GM23338 (cell line): ENCODE data around the gene FNDC8. TPM values are rescaled to one million over a fixed set of nuclear protein-coding genes. Genes with fewer than 3 reads are reported as not detected.
A peak's percentile ranks its signal among the peaks of the same experiment; 100 is the strongest.

ENCODE experiments used
- ATAC-seq: fragments of 200-7000 bp; cut with Tn5 transposase; 3 replicates; pipeline ENCODE4 v1.9.1; 2020
- DNase-seq: peaks from one replicate; pipeline ENCODE4 v3.0.0-alpha.2; 2015; ENCODE audit warnings: low spot score
- H2AFZ ChIP-seq: fragments of 200-600 bp; sonication (generic); 2 replicates; pipeline ENCODE4 v1.8.0; 2016; ENCODE audit warnings: antibody characterized with exemption, mild to moderate bottlenecking, moderate library complexity
- H3F3A ChIP-seq: fragments of 200-600 bp; sonication (generic); replicated peaks from 2 replicates; pipeline ENCODE4 v1.8.0; 2017; ENCODE audit warnings: antibody characterized with exemption, mixed run types, low read depth
- H3K27ac ChIP-seq: fragments of 200-600 bp; sonication (generic); 2 replicates; pipeline ENCODE4 v1.6.1; 2016; ENCODE audit warnings: low read depth
- H3K27me3 ChIP-seq: fragments of 200-600 bp; sonication (generic); 2 replicates; pipeline ENCODE4 v1.8.0; 2016; ENCODE audit warnings: mild to moderate bottlenecking, mixed run types, moderate library complexity; ENCODE audit not compliant: insufficient read depth
- H3K36me3 ChIP-seq: fragments of 200-600 bp; sonication (generic); 2 replicates; pipeline ENCODE4 v1.8.0; 2016; ENCODE audit warnings: mild to moderate bottlenecking; ENCODE audit not compliant: insufficient read depth
- H3K4me1 ChIP-seq: fragments of 200-600 bp; sonication (generic); 2 replicates; pipeline ENCODE4 v1.8.0; 2016; ENCODE audit warnings: mild to moderate bottlenecking, moderate library complexity; ENCODE audit not compliant: insufficient read depth
- H3K4me2 ChIP-seq: fragments of 200-600 bp; sonication (generic); 2 replicates; pipeline ENCODE4 v1.7.1; 2017; ENCODE audit warnings: mixed run types
- H3K4me3 ChIP-seq: fragments of 200-600 bp; sonication (generic); 2 replicates; pipeline ENCODE4 v1.6.1; 2016; ENCODE audit warnings: mixed run types
- H3K79me2 ChIP-seq: fragments of 200-600 bp; sonication (generic); replicated peaks from 2 replicates; pipeline ENCODE4 v1.8.0; 2017; ENCODE audit warnings: mild to moderate bottlenecking; ENCODE audit not compliant: insufficient read depth
- H3K9me2 ChIP-seq: fragments of 200-600 bp; sonication (generic); 2 replicates; pipeline ENCODE4 v1.8.0; 2017; ENCODE audit not compliant: insufficient read depth
- H4K20me1 ChIP-seq: fragments of 200-600 bp; sonication (generic); replicated peaks from 2 replicates; pipeline ENCODE4 v1.8.0; 2017; ENCODE audit warnings: mild to moderate bottlenecking; ENCODE audit not compliant: insufficient read depth
- H3K27ac Mint-ChIP-seq: 2 replicates; pipeline ENCODE4 v1.8.0; 2020; ENCODE audit warnings: inconsistent platforms, mild to moderate bottlenecking, moderate library complexity, mixed read lengths
- H3K27me3 Mint-ChIP-seq: 3 replicates; pipeline ENCODE4 v1.8.0; 2022; ENCODE audit warnings: low read depth, mild to moderate bottlenecking, moderate library complexity, mixed read lengths, inconsistent platforms; ENCODE audit not compliant: insufficient read depth, poor library complexity
- H3K36me3 Mint-ChIP-seq: 3 replicates; pipeline ENCODE4 v1.8.0; 2021; ENCODE audit warnings: low read depth, mild to moderate bottlenecking, inconsistent platforms, moderate library complexity, mixed read lengths
- H3K4me1 Mint-ChIP-seq: 3 replicates; pipeline ENCODE4 v1.8.0; 2020; ENCODE audit warnings: mild to moderate bottlenecking, inconsistent platforms, mixed read lengths
- H3K4me3 Mint-ChIP-seq: 3 replicates; pipeline ENCODE4 v1.8.0; 2021; ENCODE audit warnings: moderate library complexity, mild to moderate bottlenecking, inconsistent platforms, mixed read lengths
- H3K9me3 Mint-ChIP-seq: 3 replicates; pipeline ENCODE4 v1.8.0; 2020; ENCODE audit warnings: moderate library complexity, mild to moderate bottlenecking, inconsistent platforms, mixed read lengths
- CREB1 ChIP-seq: fragments of 250-450 bp; sonication (Bioruptor Pico); IDR thresholded peaks from 2 replicates; pipeline ENCODE4 v1.5.0; 2020; ENCODE audit warnings: low read depth, mild to moderate bottlenecking, moderate library complexity
- EZH2phosphoT487 ChIP-seq: fragments of 200-600 bp; sonication (generic); IDR thresholded peaks from one replicate; pipeline ENCODE4 v1.8.1; 2018; ENCODE audit warnings: antibody characterized with exemption; ENCODE audit not compliant: unreplicated experiment
- JUNB ChIP-seq: IDR thresholded peaks from one replicate; pipeline ENCODE4 v1.6.1; 2016; ENCODE audit warnings: antibody characterized with exemption; ENCODE audit not compliant: unreplicated experiment
- POLR2AphosphoS5 ChIP-seq: IDR thresholded peaks from 2 replicates; pipeline ENCODE4 v1.6.1; 2016; ENCODE audit warnings: antibody characterized with exemption, low read depth
- ZNF114 ChIP-seq: fragments of 250-450 bp; sonication (Bioruptor Pico); IDR thresholded peaks from 2 replicates; pipeline ENCODE4 v1.5.0; 2020; ENCODE audit warnings: mild to moderate bottlenecking, moderate library complexity
- ZNF331 ChIP-seq: fragments of 250-450 bp; sonication (Bioruptor Pico); IDR thresholded peaks from 2 replicates; pipeline ENCODE4 v1.5.0; 2020; ENCODE audit warnings: low read depth, mild to moderate bottlenecking, moderate library complexity
- polyA plus RNA-seq: library from polyadenylated mRNA; unstranded; fragments of >200 nt; fragmentation: Nextera tagmentation; extraction: Ambion mirVana; gene quantifications from 2 replicates; pipeline ENCODE4 v1.2.1, GENCODE V29; 2016
- total RNA-seq: library from RNA; depleted of rRNA; stranded (reverse); fragments of >200 nt; shearing (Covaris generic); gene quantifications from 2 replicates; pipeline ENCODE4 v1.2.3, GENCODE V29; 2014
- TF ChIP-seq, protein P1 (sequence below), 2 experiments: fragments of 200-600 bp in 1 of 2; sonication (generic) in 1 of 2; conservative IDR thresholded peaks; 2 replicates each; pipeline versions ENCODE4 v1.5.1 to v1.6.1; 2016 to 2017; ENCODE audit warnings: antibody characterized with exemption in 2 of 2, low read depth in 2 of 2, mild to moderate bottlenecking in 2 of 2, moderate library complexity in 1 of 2
- TF ChIP-seq, protein P2 (sequence below): IDR thresholded peaks from 2 replicates; pipeline ENCODE4 v1.6.1; 2016; ENCODE audit warnings: antibody characterized with exemption
- TF ChIP-seq, protein P3 (sequence below): fragments of 250-450 bp; sonication (Bioruptor Pico); IDR thresholded peaks from 2 replicates; pipeline ENCODE4 v1.5.0; 2020; ENCODE audit warnings: mild to moderate bottlenecking, moderate library complexity

FNDC8 gene
- total and polyA plus RNA-seq, 2 experiments from 2014 or later = not detected

DNA sequence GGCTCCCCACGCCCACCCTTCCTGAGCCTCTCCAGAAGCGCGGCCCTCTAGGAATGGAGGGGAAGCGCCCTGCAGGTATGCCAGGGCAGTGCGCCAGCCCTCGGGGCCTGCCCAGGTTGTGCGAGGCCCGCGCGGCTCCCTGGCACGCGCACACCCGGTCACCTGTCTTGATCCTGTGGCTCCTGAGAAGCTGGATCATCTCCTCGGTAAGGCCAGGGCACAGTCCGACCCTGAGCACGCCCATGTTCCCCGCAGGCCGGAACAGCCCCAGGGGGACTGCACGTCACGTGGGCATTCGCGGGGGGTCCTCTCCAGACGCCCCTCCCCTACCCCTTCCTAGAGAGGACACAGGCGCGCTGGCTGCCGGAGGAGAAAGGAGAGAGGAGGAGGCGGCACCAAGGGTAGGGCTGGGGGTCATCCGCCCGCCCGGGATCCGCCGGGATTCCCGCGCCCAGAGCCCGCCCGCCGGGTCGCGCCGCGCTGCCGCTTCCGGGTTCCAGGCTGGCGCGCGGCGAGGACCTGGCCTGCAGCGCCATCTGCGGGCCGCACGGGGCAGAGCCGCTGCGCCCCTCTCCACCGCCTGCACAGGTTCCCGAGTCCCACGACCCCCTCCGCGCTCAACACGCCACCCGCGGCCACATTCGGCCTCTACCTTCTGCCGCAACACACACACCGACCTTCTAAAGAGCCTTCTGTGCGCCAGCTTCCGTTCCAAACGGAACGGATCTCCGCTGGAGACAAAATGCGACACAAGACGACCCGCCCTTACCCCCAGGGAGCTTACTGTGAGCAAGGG lies 1.8 kb upstream of the FNDC8 start, which contains the start of gene RAD51D:
Gene RAD51D (minus strand): TSS at position 491 of the 796 bp plus-strand sequence. CDS start 247 bp downstream, at position 244.
- H3K27me3 ChIP-seq = peaks cover 7% of the 10 kb centered on the region; the same call in 1 of the 2 replicates
- H3K4me3 ChIP-seq = peak within 1 kb of the TSS; percentile 91
- no peak within 1 kb of the TSS for H3K27ac Mint-ChIP-seq
- H3K9me2 ChIP-seq = no peaks in the 10 kb centered on the region
- peaks cover 23% of the 10 kb centered on the region for H3K4me1 Mint-ChIP-seq
- TF ChIP-seq, protein P1, sequence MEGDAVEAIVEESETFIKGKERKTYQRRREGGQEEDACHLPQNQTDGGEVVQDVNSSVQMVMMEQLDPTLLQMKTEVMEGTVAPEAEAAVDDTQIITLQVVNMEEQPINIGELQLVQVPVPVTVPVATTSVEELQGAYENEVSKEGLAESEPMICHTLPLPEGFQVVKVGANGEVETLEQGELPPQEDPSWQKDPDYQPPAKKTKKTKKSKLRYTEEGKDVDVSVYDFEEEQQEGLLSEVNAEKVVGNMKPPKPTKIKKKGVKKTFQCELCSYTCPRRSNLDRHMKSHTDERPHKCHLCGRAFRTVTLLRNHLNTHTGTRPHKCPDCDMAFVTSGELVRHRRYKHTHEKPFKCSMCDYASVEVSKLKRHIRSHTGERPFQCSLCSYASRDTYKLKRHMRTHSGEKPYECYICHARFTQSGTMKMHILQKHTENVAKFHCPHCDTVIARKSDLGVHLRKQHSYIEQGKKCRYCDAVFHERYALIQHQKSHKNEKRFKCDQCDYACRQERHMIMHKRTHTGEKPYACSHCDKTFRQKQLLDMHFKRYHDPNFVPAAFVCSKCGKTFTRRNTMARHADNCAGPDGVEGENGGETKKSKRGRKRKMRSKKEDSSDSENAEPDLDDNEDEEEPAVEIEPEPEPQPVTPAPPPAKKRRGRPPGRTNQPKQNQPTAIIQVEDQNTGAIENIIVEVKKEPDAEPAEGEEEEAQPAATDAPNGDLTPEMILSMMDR (conservative IDR thresholded peaks at IDR 0.05; ENCODE audit: low read depth in 2 of 2) = peak; percentile 72 to 80
- TF ChIP-seq ZNF114 (CRISPR knock-in tag) (no peak), POLR2AphosphoS5 (peak; percentile 56), CREB1 (CRISPR knock-in tag) (no peak)
- TF ChIP-seq, protein P2, sequence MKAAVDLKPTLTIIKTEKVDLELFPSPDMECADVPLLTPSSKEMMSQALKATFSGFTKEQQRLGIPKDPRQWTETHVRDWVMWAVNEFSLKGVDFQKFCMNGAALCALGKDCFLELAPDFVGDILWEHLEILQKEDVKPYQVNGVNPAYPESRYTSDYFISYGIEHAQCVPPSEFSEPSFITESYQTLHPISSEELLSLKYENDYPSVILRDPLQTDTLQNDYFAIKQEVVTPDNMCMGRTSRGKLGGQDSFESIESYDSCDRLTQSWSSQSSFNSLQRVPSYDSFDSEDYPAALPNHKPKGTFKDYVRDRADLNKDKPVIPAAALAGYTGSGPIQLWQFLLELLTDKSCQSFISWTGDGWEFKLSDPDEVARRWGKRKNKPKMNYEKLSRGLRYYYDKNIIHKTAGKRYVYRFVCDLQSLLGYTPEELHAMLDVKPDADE = peak; percentile 19; the same call in 1 of the 2 replicates
- H3K27me3 Mint-ChIP-seq = peaks cover 27% of the 10 kb centered on the region
- peak within 1 kb of the TSS; percentile 92 for H3K4me3 Mint-ChIP-seq
- peak within 1 kb of the TSS; percentile 78; the same call in 1 of the 2 replicates for H3K27ac ChIP-seq
- H3K9me3 Mint-ChIP-seq = no peaks in the 10 kb centered on the region
- no peaks in the 10 kb centered on the region for H3K36me3 ChIP-seq
- DNase-seq = peak; percentile 90
- 0 out of 2 replicates have a peak, but pooled peaks cover 4% of the 10 kb centered on the region for H3F3A ChIP-seq
- H3K36me3 Mint-ChIP-seq = peaks cover 19% of the 10 kb centered on the region
- ATAC-seq = peak; percentile 89
- no peaks in the 10 kb centered on the region for H4K20me1 ChIP-seq
- H3K79me2 ChIP-seq = 0 out of 2 replicates have a peak, but pooled peaks cover 7% of the 10 kb centered on the region
- peaks cover 3% of the 10 kb centered on the region; the same call in 1 of the 2 replicates for H3K4me1 ChIP-seq
- H2AFZ ChIP-seq = peak within 1 kb of the TSS; percentile 100
- H3K4me2 ChIP-seq = peak within 1 kb of the TSS; percentile 97

DNA sequence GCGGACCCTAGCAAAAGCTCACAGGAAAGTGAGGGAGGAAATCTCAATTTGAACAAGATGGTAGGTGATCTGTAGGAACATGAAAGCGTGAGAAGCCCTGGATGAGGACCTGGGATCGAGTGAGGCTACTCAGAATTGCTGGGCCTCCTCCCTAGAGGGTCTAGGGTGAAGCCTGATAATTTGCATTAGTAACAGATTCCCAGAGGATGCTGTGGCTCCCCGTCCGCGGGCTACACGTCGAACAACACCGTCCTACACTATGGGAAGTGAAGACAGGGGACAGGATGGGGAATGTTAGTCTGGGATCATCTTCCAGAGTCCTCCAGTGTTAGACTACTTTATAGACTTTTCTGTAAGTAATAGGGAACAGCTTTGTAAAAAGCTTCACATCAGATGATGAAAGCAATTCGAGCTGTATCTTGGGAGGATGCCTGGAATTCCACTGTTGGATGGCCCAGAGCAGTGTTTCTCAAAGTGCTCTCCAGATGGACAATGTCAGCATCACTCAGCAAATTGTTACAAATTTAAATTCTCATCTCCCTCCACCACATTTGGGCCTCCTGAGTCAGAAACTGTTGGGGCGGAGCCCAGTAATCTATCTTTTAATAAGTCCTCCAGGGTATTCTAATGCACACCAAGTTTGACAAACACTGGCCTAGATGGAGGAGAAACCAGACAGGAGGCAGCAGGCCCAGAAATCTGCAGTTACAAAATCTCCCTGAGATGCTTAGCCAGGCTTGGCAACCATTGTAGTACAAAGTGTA lies 6.5 kb downstream of the FNDC8 start:
- H3K4me1 ChIP-seq = no peaks in the 10 kb centered on the region
- Mint-ChIP-seq H3K27me3 (peaks cover 22% of the 10 kb centered on the region), H3K4me3 (no peak overlapping the region), H3K27ac (no peak overlapping the region), H3K36me3 (peaks cover 27% of the 10 kb centered on the region), H3K4me1 (no peaks in the 10 kb centered on the region), H3K9me3 (no peaks in the 10 kb centered on the region; the same call in 2 of the 3 replicates)
- 0 out of 2 replicates have a peak, but pooled peaks cover 2% of the 10 kb centered on the region for H3F3A ChIP-seq
- no peak overlapping the region for H3K4me2 ChIP-seq
- H2AFZ ChIP-seq = no peak overlapping the region
- peaks cover 3% of the 10 kb centered on the region; the same call in 1 of the 2 replicates for H3K9me2 ChIP-seq
- no peak overlapping the region for H3K4me3 ChIP-seq
- no peaks in the 10 kb centered on the region for H3K79me2 ChIP-seq
- ATAC-seq (no peak), DNase-seq (no peak)
- H3K36me3 ChIP-seq = peaks cover 3% of the 10 kb centered on the region; the same call in 1 of the 2 replicates
- H3K27me3 ChIP-seq = no peaks in the 10 kb centered on the region
- H3K27ac ChIP-seq = no peak overlapping the region
- no peaks in the 10 kb centered on the region; the same call in 1 of the 2 replicates for H4K20me1 ChIP-seq
- TF ChIP-seq ZNF331 (CRISPR knock-in tag) = no peak
- TF ChIP-seq JUNB = no peak
- TF ChIP-seq, protein P3, sequence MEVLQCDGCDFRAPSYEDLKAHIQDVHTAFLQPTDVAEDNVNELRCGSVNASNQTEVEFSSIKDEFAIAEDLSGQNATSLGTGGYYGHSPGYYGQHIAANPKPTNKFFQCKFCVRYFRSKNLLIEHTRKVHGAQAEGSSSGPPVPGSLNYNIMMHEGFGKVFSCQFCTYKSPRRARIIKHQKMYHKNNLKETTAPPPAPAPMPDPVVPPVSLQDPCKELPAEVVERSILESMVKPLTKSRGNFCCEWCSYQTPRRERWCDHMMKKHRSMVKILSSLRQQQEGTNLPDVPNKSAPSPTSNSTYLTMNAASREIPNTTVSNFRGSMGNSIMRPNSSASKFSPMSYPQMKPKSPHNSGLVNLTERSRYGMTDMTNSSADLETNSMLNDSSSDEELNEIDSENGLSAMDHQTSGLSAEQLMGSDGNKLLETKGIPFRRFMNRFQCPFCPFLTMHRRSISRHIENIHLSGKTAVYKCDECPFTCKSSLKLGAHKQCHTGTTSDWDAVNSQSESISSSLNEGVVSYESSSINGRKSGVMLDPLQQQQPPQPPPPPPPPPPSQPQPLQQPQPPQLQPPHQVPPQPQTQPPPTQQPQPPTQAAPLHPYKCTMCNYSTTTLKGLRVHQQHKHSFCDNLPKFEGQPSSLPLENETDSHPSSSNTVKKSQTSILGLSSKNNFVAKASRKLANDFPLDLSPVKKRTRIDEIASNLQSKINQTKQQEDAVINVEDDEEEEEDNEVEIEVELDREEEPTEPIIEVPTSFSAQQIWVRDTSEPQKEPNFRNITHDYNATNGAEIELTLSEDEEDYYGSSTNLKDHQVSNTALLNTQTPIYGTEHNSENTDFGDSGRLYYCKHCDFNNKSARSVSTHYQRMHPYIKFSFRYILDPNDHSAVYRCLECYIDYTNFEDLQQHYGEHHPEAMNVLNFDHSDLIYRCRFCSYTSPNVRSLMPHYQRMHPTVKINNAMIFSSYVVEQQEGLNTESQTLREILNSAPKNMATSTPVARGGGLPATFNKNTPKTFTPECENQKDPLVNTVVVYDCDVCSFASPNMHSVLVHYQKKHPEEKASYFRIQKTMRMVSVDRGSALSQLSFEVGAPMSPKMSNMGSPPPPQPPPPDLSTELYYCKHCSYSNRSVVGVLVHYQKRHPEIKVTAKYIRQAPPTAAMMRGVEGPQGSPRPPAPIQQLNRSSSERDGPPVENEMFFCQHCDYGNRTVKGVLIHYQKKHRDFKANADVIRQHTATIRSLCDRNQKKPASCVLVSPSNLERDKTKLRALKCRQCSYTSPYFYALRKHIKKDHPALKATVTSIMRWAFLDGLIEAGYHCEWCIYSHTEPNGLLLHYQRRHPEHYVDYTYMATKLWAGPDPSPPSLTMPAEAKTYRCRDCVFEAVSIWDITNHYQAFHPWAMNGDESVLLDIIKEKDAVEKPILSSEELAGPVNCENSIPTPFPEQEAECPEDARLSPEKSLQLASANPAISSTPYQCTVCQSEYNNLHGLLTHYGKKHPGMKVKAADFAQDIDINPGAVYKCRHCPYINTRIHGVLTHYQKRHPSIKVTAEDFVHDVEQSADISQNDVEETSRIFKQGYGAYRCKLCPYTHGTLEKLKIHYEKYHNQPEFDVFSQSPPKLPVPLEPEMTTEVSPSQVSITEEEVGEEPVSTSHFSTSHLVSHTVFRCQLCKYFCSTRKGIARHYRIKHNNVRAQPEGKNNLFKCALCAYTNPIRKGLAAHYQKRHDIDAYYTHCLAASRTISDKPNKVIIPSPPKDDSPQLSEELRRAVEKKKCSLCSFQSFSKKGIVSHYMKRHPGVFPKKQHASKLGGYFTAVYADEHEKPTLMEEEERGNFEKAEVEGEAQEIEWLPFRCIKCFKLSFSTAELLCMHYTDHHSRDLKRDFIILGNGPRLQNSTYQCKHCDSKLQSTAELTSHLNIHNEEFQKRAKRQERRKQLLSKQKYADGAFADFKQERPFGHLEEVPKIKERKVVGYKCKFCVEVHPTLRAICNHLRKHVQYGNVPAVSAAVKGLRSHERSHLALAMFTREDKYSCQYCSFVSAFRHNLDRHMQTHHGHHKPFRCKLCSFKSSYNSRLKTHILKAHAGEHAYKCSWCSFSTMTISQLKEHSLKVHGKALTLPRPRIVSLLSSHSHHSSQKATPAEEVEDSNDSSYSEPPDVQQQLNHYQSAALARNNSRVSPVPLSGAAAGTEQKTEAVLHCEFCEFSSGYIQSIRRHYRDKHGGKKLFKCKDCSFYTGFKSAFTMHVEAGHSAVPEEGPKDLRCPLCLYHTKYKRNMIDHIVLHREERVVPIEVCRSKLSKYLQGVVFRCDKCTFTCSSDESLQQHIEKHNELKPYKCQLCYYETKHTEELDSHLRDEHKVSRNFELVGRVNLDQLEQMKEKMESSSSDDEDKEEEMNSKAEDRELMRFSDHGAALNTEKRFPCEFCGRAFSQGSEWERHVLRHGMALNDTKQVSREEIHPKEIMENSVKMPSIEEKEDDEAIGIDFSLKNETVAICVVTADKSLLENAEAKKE (CRISPR knock-in tag) = no peak
- no peak for TF ChIP-seq EZH2phosphoT487
